ENCODE data around the gene RPRD1B. TPM values are rescaled to one million over a fixed set of nuclear protein-coding genes. Genes with fewer than 3 reads are reported as not detected.

Gene RPRD1B
- polyA plus RNA-seq, 1 of the 3 experiments (the other 2 are of a cell fraction) = 11.8 TPM

Small RNAs within 50 kb of the gene (small RNA-seq; reads per million reads assigned to genes)
- gene RN7SL237P = 0 reads per million in 7 experiments

Other genes starting within 250 kb of the RPRD1B start
- gene VSTM2L, start 130.6 kb upstream of the RPRD1B start, polyA plus RNA-seq (2012; rRNA removed) = 4.8 and 5.1 TPM in 2 replicates
- 14.7 and 15.6 TPM in 2 replicates for gene TTI1, start 290 bp upstream of the RPRD1B start, polyA plus RNA-seq (2012; rRNA removed)
- 548 and 676 TPM in 2 replicates for gene TGM2, start 131.5 kb downstream of the RPRD1B start, polyA plus RNA-seq (2012; rRNA removed)
- gene KIAA1755, start 227.0 kb downstream of the RPRD1B start, polyA plus RNA-seq (2012; rRNA removed) = 0.44 and 0.54 TPM in 2 replicates